Measurements from ENCODE around the gene HOXD11.

HOXD11 gene

GRCh38 chr2:176102309-176102866 lies 4.7 kb upstream of the HOXD11 start:
- TF ChIP-seq, protein P1, sequence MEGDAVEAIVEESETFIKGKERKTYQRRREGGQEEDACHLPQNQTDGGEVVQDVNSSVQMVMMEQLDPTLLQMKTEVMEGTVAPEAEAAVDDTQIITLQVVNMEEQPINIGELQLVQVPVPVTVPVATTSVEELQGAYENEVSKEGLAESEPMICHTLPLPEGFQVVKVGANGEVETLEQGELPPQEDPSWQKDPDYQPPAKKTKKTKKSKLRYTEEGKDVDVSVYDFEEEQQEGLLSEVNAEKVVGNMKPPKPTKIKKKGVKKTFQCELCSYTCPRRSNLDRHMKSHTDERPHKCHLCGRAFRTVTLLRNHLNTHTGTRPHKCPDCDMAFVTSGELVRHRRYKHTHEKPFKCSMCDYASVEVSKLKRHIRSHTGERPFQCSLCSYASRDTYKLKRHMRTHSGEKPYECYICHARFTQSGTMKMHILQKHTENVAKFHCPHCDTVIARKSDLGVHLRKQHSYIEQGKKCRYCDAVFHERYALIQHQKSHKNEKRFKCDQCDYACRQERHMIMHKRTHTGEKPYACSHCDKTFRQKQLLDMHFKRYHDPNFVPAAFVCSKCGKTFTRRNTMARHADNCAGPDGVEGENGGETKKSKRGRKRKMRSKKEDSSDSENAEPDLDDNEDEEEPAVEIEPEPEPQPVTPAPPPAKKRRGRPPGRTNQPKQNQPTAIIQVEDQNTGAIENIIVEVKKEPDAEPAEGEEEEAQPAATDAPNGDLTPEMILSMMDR (IDR thresholded peaks at IDR 0.05; ENCODE audit: low read depth, low read length, poor library complexity, severe bottlenecking) = no peak
- no peak for TF ChIP-seq EZH2phosphoT487 (IDR thresholded peaks at IDR 0.05; ENCODE audit: borderline replicate concordance, low read length)
- no peaks in the 10 kb centered on the region for H3K79me2 ChIP-seq (ENCODE audit: control insufficient read depth, low read length)
- no peaks in the 10 kb centered on the region for H3K9me3 ChIP-seq (ENCODE audit: control insufficient read depth, insufficient read depth, low read length)
- H3K4me1 ChIP-seq (ENCODE audit: control insufficient read depth, low read length) = peaks cover under 1% of the 10 kb centered on the region; the same call in 1 of the 2 replicates
- no peak overlapping the region for H3K4me2 ChIP-seq (ENCODE audit: low read length)
- H3K4me3 ChIP-seq (ENCODE audit: low read length) = no peak overlapping the region
- no peaks in the 10 kb centered on the region for H4K20me1 ChIP-seq (ENCODE audit: control insufficient read depth, insufficient read depth, low read depth, low read length)
- H3K27me3 ChIP-seq (ENCODE audit: control insufficient read depth, low read length) = no peaks in the 10 kb centered on the region
- no peaks in the 10 kb centered on the region for H3F3A ChIP-seq (ENCODE audit: control insufficient read depth, insufficient read depth)
- H3K36me3 ChIP-seq (ENCODE audit: control insufficient read depth, low read length) = no peaks in the 10 kb centered on the region
- no peak overlapping the region for H3K27ac ChIP-seq (ENCODE audit: low read depth, low read length)
- H3K9me2 ChIP-seq (replicated peaks; ENCODE audit: control insufficient read depth, low read length) = no peaks in the 10 kb centered on the region

DNA sequence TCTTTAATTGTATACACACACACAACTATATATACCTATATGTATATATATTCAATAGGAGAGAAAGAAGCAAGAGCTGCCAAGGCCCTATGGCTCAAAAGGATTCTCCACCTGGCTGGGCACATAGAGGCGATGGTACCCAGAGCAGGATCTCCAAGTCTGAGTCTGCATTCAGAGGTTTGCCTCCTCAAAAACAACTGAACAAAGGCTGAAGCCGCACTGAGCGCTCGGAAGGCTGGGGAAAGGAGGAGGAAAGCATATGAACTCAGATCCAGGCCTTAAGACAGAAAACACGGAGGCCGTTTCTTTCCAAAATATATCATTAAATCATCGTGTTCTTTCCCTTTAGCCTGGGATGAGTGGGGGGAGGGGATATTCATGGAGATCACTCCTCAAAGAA lies 3.9 kb upstream of the HOXD11 start:
- Histone ChIP-seq H3K4me1 (ENCODE audit: control insufficient read depth, low read length) (no peaks in the 10 kb centered on the region), H3K79me2 (ENCODE audit: control insufficient read depth, low read length) (no peaks in the 10 kb centered on the region)
- TF ChIP-seq, protein P1 (IDR thresholded peaks at IDR 0.05; ENCODE audit: low read depth, low read length, poor library complexity, severe bottlenecking) = no peak
- no peak for TF ChIP-seq EZH2phosphoT487 (IDR thresholded peaks at IDR 0.05; ENCODE audit: borderline replicate concordance, low read length)

GRCh38 chr2:176103742-176104315 lies 3.3 kb upstream of the HOXD11 start:
- H3K9me2 ChIP-seq (replicated peaks; ENCODE audit: control insufficient read depth, low read length) = no peaks in the 10 kb centered on the region
- no peak overlapping the region for H3K27ac ChIP-seq (ENCODE audit: low read depth, low read length)
- no peak overlapping the region for H3K4me3 ChIP-seq (ENCODE audit: low read length)
- no peak overlapping the region for H3K4me2 ChIP-seq (ENCODE audit: low read length)
- no peaks in the 10 kb centered on the region for H3F3A ChIP-seq (ENCODE audit: control insufficient read depth, insufficient read depth)
- no peaks in the 10 kb centered on the region for H3K9me3 ChIP-seq (ENCODE audit: control insufficient read depth, insufficient read depth, low read length)
- no peak for TF ChIP-seq EZH2phosphoT487 (IDR thresholded peaks at IDR 0.05; ENCODE audit: borderline replicate concordance, low read length)
- TF ChIP-seq, protein P1 (IDR thresholded peaks at IDR 0.05; ENCODE audit: low read depth, low read length, poor library complexity, severe bottlenecking) = no peak
- H3K36me3 ChIP-seq (ENCODE audit: control insufficient read depth, low read length) = no peaks in the 10 kb centered on the region
- H3K4me1 ChIP-seq (ENCODE audit: control insufficient read depth, low read length) = no peaks in the 10 kb centered on the region
- H3K27me3 ChIP-seq (ENCODE audit: control insufficient read depth, low read length) = no peaks in the 10 kb centered on the region
- no peaks in the 10 kb centered on the region for H3K79me2 ChIP-seq (ENCODE audit: control insufficient read depth, low read length)
- no peaks in the 10 kb centered on the region for H4K20me1 ChIP-seq (ENCODE audit: control insufficient read depth, insufficient read depth, low read depth, low read length)

More for the DNA sequence above, 3.9 kb upstream of the HOXD11 start:
- no peak overlapping the region for H3K4me3 ChIP-seq (ENCODE audit: low read length)
- no peaks in the 10 kb centered on the region for H3K9me2 ChIP-seq (replicated peaks; ENCODE audit: control insufficient read depth, low read length)
- H3K27ac ChIP-seq (ENCODE audit: low read depth, low read length) = no peak overlapping the region
- H3K4me2 ChIP-seq (ENCODE audit: low read length) = no peak overlapping the region
- H3K27me3 ChIP-seq (ENCODE audit: control insufficient read depth, low read length) = no peaks in the 10 kb centered on the region
- H3F3A ChIP-seq (ENCODE audit: control insufficient read depth, insufficient read depth) = no peaks in the 10 kb centered on the region
- no peaks in the 10 kb centered on the region for H3K36me3 ChIP-seq (ENCODE audit: control insufficient read depth, low read length)
- H4K20me1 ChIP-seq (ENCODE audit: control insufficient read depth, insufficient read depth, low read depth, low read length) = no peaks in the 10 kb centered on the region
- no peaks in the 10 kb centered on the region for H3K9me3 ChIP-seq (ENCODE audit: control insufficient read depth, insufficient read depth, low read length)

All from DOHH2 (cell line).